CD4-positive, alpha-beta T cell treated with Interferon alpha-2 for 1 hour (primary cell): Measurements from ENCODE around the gene NR2E3.
A peak's percentile ranks its signal among the peaks of the same experiment; 100 is the strongest.

ENCODE experiments used
- DNase-seq, 2 donors: peaks; one replicate each; pipeline ENCODE4 v3.0.0-alpha.2; 2020 to 2022

NR2E3 gene

GRCh38 chr15:71792521-71792920, 17.8 kb upstream of the NR2E3 start:
- DNase-seq, result no peak

- no peak for DNase-seq
Observed at GRCh38 chr15:71798641-71799040, 11.7 kb upstream of the NR2E3 start.

- no peak for DNase-seq
Observed at GRCh38 chr15:71800190-71800589, 10.2 kb upstream of the NR2E3 start.

- peak in 1 of 2 donors; percentile 20 for DNase-seq
Observed at GRCh38 chr15:71800835-71801745, 9.3 kb upstream of the NR2E3 start.

GRCh38 chr15:71801935-71802655, 8.3 kb upstream of the NR2E3 start:
- no peak for DNase-seq

GRCh38 chr15:71802770-71803169, 7.6 kb upstream of the NR2E3 start:
- DNase-seq, result peak in 1 of 2 donors; percentile 2

GRCh38 chr15:71804226-71804625, 6.1 kb upstream of the NR2E3 start:
- no peak for DNase-seq

GRCh38 chr15:71804695-71805470, 5.5 kb upstream of the NR2E3 start:
- no peak for DNase-seq

GRCh38 chr15:71806452-71806931, 3.9 kb upstream of the NR2E3 start:
- DNase-seq, result no peak

- DNase-seq, result no peak
Observed at GRCh38 chr15:71807125-71807629, 3.2 kb upstream of the NR2E3 start.

GRCh38 chr15:71807691-71808091, 2.7 kb upstream of the NR2E3 start:
- no peak for DNase-seq

GRCh38 chr15:71808311-71809020, 1.9 kb upstream of the NR2E3 start:
- no peak for DNase-seq

- DNase-seq, result no peak
Observed at GRCh38 chr15:71809346-71809745, 1.0 kb upstream of the NR2E3 start.

- DNase-seq, result no peak
Observed at GRCh38 chr15:71811036-71811736, 832 bp downstream of the NR2E3 start.

GRCh38 chr15:71811752-71812735, 1.7 kb downstream of the NR2E3 start:
- no peak for DNase-seq

GRCh38 chr15:71812966-71813722, 2.8 kb downstream of the NR2E3 start:
- no peak for DNase-seq

- DNase-seq, result no peak
Observed at GRCh38 chr15:71813723-71814470, 3.5 kb downstream of the NR2E3 start.

- DNase-seq, result no peak
Observed at GRCh38 chr15:71815301-71815700, 4.9 kb downstream of the NR2E3 start.

- no peak for DNase-seq
Observed at GRCh38 chr15:71817351-71817750, 7.0 kb downstream of the NR2E3 start.
